Daoy (cell line): ENCODE results near the gene RMDN3. TPM values are rescaled to one million over a fixed set of nuclear protein-coding genes. Genes with fewer than 3 reads are reported as not detected.

ENCODE experiments used
- DNase-seq: peaks from one replicate; pipeline ENCODE4 v3.0.0-alpha.2; 2015; ENCODE audit warnings: low read depth
- total RNA-seq: library from RNA; depleted of rRNA; stranded (reverse); fragments of >200 nt; shearing (Covaris generic); gene quantifications from 2 replicates; pipeline ENCODE4 v1.2.3, GENCODE V29; 2014; rRNA removed

The RMDN3 gene
- total RNA-seq, 1 experiment from 2014 or later: 20.6 TPM

GRCh38 chr15:40693904-40694687, 61.0 kb downstream of the RMDN3 start:
- no peak for DNase-seq

GRCh38 chr15:40691737-40692136, 63.3 kb downstream of the RMDN3 start:
- DNase-seq: no peak

GRCh38 chr15:40688932-40689799, 65.9 kb downstream of the RMDN3 start:
- DNase-seq: no peak

Other genes with a start within 250 kb of the RMDN3 start
- gene CCDC32, start 190.2 kb downstream of the RMDN3 start, total RNA-seq: 14.3 and 25.8 TPM in 2 replicates
- 12.7 and 13.8 TPM in 2 replicates for gene RPUSD2, start 186.0 kb downstream of the RMDN3 start, total RNA-seq
- 43.4 and 44.6 TPM in 2 replicates for gene KNL1, start 161.0 kb downstream of the RMDN3 start, total RNA-seq
- gene RAD51, start 60.1 kb downstream of the RMDN3 start, total RNA-seq: 17.9 and 18.7 TPM in 2 replicates
- gene GCHFR, start 8.8 kb upstream of the RMDN3 start, total RNA-seq: 9.9 and 30.6 TPM in 2 replicates
- gene C15orf62, start 14.7 kb upstream of the RMDN3 start, total RNA-seq: 0.40 TPM in 1 of 2 replicates, not detected in the other
- 25.2 and 25.4 TPM in 2 replicates for gene ZFYVE19, start 51.8 kb upstream of the RMDN3 start, total RNA-seq
- 30.2 and 34.9 TPM in 2 replicates for gene DNAJC17, start 52.2 kb upstream of the RMDN3 start, total RNA-seq
- gene PPP1R14D, start 73.5 kb upstream of the RMDN3 start, total RNA-seq: not detected in 2 replicates
- gene SPINT1, start 88.8 kb upstream of the RMDN3 start, total RNA-seq: 2.6 and 3.8 TPM in 2 replicates
- gene RHOV, start 119.0 kb upstream of the RMDN3 start, total RNA-seq: 0.15 and 0.23 TPM in 2 replicates
- 23.3 and 27.9 TPM in 2 replicates for gene VPS18, start 139.2 kb upstream of the RMDN3 start, total RNA-seq
- not detected in 2 replicates for gene DLL4, start 174.1 kb upstream of the RMDN3 start, total RNA-seq
- gene CHAC1, start 198.2 kb upstream of the RMDN3 start, total RNA-seq: 4.4 and 4.9 TPM in 2 replicates